Parathyroid adenoma (tissue), 2 donors: ENCODE measurements around the gene PRSS21.

Experiments
- H2AFZ ChIP-seq: fragments of 300-600 bp; sonication (generic); one replicate; pipeline ENCODE4 v1.7.0; 2017; ENCODE audit warnings: antibody characterized with exemption, mild to moderate bottlenecking
- H3K27ac ChIP-seq: fragments of 300-600 bp; sonication (generic); one replicate; pipeline ENCODE4 v1.7.0; 2017
- H3K27me3 ChIP-seq: fragments of 300-600 bp; sonication (generic); one replicate; pipeline ENCODE4 v1.7.0; 2017; ENCODE audit warnings: low read length; ENCODE audit not compliant: control insufficient read depth, insufficient read depth
- H3K36me3 ChIP-seq: fragments of 300-600 bp; sonication (generic); one replicate; pipeline ENCODE4 v1.7.0; 2017; ENCODE audit warnings: low read length; ENCODE audit not compliant: control insufficient read depth, insufficient read depth
- H3K4me1 ChIP-seq: fragments of 300-600 bp; sonication (generic); one replicate; pipeline ENCODE4 v1.7.0; 2017; ENCODE audit warnings: control low read depth
- H3K4me2 ChIP-seq: fragments of 300-600 bp; sonication (generic); one replicate; pipeline ENCODE4 v1.7.0; 2017; ENCODE audit warnings: low read length
- H3K4me3 ChIP-seq: fragments of 300-600 bp; sonication (generic); one replicate; pipeline ENCODE4 v1.7.0; 2017; ENCODE audit warnings: low read depth, low read length
- H3K79me2 ChIP-seq: fragments of 300-600 bp; sonication (generic); one replicate; pipeline ENCODE4 v1.7.0; 2017; ENCODE audit warnings: control low read depth
- H3K9ac ChIP-seq: fragments of 300-600 bp; sonication (generic); one replicate; pipeline ENCODE4 v1.7.0; 2017; ENCODE audit warnings: mild to moderate bottlenecking
- H3K9me3 ChIP-seq: fragments of 300-600 bp; sonication (generic); one replicate; pipeline ENCODE4 v1.7.0; 2017; ENCODE audit warnings: low read length; ENCODE audit not compliant: control insufficient read depth
- CTCF ChIP-seq: fragments of 300-600 bp; sonication (generic); IDR thresholded peaks from one replicate; pipeline ENCODE4 v1.7.0; 2017; ENCODE audit warnings: antibody characterized with exemption, mild to moderate bottlenecking
- donor health status: primary hyperparathyroidism.

The PRSS21 gene

GRCh38 chr16:2799205-2799858 lies 17.7 kb upstream of the PRSS21 start:
- H3K27me3 ChIP-seq = no peaks in the 10 kb centered on the region
- no peaks in the 10 kb centered on the region for H3K36me3 ChIP-seq
- no peak overlapping the region for H3K9ac ChIP-seq
- no peaks in the 10 kb centered on the region for H3K79me2 ChIP-seq
- no peak overlapping the region for H2AFZ ChIP-seq
- H3K9me3 ChIP-seq = no peaks in the 10 kb centered on the region
- no peaks in the 10 kb centered on the region for H3K4me1 ChIP-seq
- TF ChIP-seq CTCF = no peak
- no peak overlapping the region for H3K27ac ChIP-seq
- no peak overlapping the region for H3K4me2 ChIP-seq
- no peak overlapping the region for H3K4me3 ChIP-seq

GRCh38 chr16:2799859-2800226 lies 17.2 kb upstream of the PRSS21 start:
- Histone ChIP-seq H3K27ac (no peak overlapping the region), H3K27me3 (no peaks in the 10 kb centered on the region), H3K9ac (no peak overlapping the region), H3K4me2 (no peak overlapping the region), H2AFZ (no peak overlapping the region), H3K4me1 (no peaks in the 10 kb centered on the region), H3K9me3 (no peaks in the 10 kb centered on the region), H3K79me2 (no peaks in the 10 kb centered on the region), H3K36me3 (no peaks in the 10 kb centered on the region), H3K4me3 (no peak overlapping the region)
- no peak for TF ChIP-seq CTCF

- H3K27me3 ChIP-seq = no peaks in the 10 kb centered on the region
- H3K27ac ChIP-seq = no peak overlapping the region
- H3K36me3 ChIP-seq = no peaks in the 10 kb centered on the region
- no peaks in the 10 kb centered on the region for H3K79me2 ChIP-seq
- H2AFZ ChIP-seq = no peak overlapping the region
- no peak overlapping the region for H3K4me3 ChIP-seq
- TF ChIP-seq CTCF = no peak
- H3K4me1 ChIP-seq = no peaks in the 10 kb centered on the region
- H3K9me3 ChIP-seq = no peaks in the 10 kb centered on the region
- H3K9ac ChIP-seq = no peak overlapping the region
- H3K4me2 ChIP-seq = no peak overlapping the region
Observed at GRCh38 chr16:2803545-2804195, 13.4 kb upstream of the PRSS21 start.

GRCh38 chr16:2804728-2805127 lies 12.3 kb upstream of the PRSS21 start:
- no peaks in the 10 kb centered on the region for H3K9me3 ChIP-seq
- TF ChIP-seq CTCF = no peak
- H3K27ac ChIP-seq = no peak overlapping the region
- no peaks in the 10 kb centered on the region for H3K79me2 ChIP-seq
- no peak overlapping the region for H3K9ac ChIP-seq
- no peaks in the 10 kb centered on the region for H3K27me3 ChIP-seq
- H3K36me3 ChIP-seq = no peaks in the 10 kb centered on the region
- H2AFZ ChIP-seq = no peak overlapping the region
- H3K4me3 ChIP-seq = no peak overlapping the region
- no peaks in the 10 kb centered on the region for H3K4me1 ChIP-seq
- H3K4me2 ChIP-seq = no peak overlapping the region

- H3K27ac ChIP-seq = no peak overlapping the region
- no peak overlapping the region for H3K9ac ChIP-seq
- TF ChIP-seq CTCF = no peak
- H3K4me3 ChIP-seq = no peak overlapping the region
- no peaks in the 10 kb centered on the region for H3K27me3 ChIP-seq
- H3K36me3 ChIP-seq = no peaks in the 10 kb centered on the region
- no peak overlapping the region for H3K4me2 ChIP-seq
- H2AFZ ChIP-seq = no peak overlapping the region
- H3K79me2 ChIP-seq = no peaks in the 10 kb centered on the region
- no peaks in the 10 kb centered on the region for H3K4me1 ChIP-seq
- H3K9me3 ChIP-seq = no peaks in the 10 kb centered on the region
Observed at GRCh38 chr16:2806286-2806685, 10.8 kb upstream of the PRSS21 start.
